Measurements from ENCODE around the gene SPAG9. TPM values are rescaled to one million over a fixed set of nuclear protein-coding genes. Genes with fewer than 3 reads are reported as not detected.

SPAG9 gene
- total RNA-seq, 1 experiment from 2014 or later: 77.6 TPM

DNA sequence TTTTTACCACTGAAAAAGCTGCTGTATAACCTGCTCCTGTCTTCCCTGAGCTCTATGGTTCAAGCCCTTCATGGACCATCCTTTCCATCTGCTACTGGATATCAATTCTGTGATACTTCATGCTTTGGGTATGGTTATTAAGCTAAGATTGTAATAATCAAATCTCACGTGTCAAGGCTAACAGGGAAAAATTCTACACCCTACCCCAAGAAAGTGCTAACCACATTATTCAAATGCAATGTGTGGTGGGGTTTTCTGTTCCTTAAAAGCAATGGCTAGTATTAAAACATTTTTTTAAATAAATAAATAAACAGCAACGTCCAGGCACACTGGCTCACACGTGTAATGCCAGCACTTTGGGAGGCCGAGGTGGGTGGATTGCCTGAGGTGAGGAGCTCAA lies 65.9 kb downstream of the SPAG9 start:
- CTCF ChIA-PET: interaction anchor here (1.3 kb wide), 1 partner anchor 14 kb away, joined by 3 read pairs; no protein-coding TSS in a partner anchor
- POLR2A ChIA-PET: no interaction called here
- Histone ChIP-seq H3K9me2 (ENCODE audit: insufficient read depth) (no peaks in the 10 kb centered on the region), H4K20me1 (ENCODE audit: insufficient read depth) (no peaks in the 10 kb centered on the region), H3K27me3 (ENCODE audit: insufficient read depth, low read length) (no peaks in the 10 kb centered on the region), H3K79me2 (ENCODE audit: insufficient read depth, low read length) (peaks cover 43% of the 10 kb centered on the region), H3K27ac (ENCODE audit: low read depth, low read length) (no peak overlapping the region), H3K4me2 (ENCODE audit: low read length) (no peak overlapping the region), H3K4me1 (ENCODE audit: control insufficient read depth in 1 of 2, insufficient read depth in 2 of 2, low read length in 2 of 2) (peaks cover 0 to 13% of the 10 kb centered on the region in 2 experiments; a peak in 2 of 4 replicates), H2AFZ (ENCODE audit: low read depth, low read length, poor library complexity, severe bottlenecking) (no peak overlapping the region), H3K9me3 (ENCODE audit: control insufficient read depth in 1 of 2, insufficient read depth in 1 of 2, low read depth in 1 of 2, low read length in 2 of 2) (no peaks in the 10 kb centered on the region), H3K9ac (ENCODE audit: low read length) (no peak overlapping the region), H3K4me3 (replicated peaks in 1 of 2; ENCODE audit: low read depth in 1 of 2, low read length in 2 of 2) (no peak overlapping the region), H3K36me3 (ENCODE audit: control insufficient read depth in 1 of 2, insufficient read depth in 2 of 2, low read length in 2 of 2) (no peaks in the 10 kb centered on the region)
- DNase-seq (ENCODE audit: low read depth, low spot score) (no peak), ATAC-seq (no peak)
- RAD21 ChIA-PET (ENCODE audit: low non-redundant PET in 1 of 2, low total read pairs in 2 of 2, uncharacterized antibody in 2 of 2, unreplicated experiment in 2 of 2): no interaction called here
- BruUV-seq (replicated peaks): no TSS peak
- TF ChIP-seq EZH2phosphoT487 (IDR thresholded peaks at IDR 0.05; ENCODE audit: borderline replicate concordance) (no peak), YY1 (IDR thresholded peaks at IDR 0.05; ENCODE audit: extremely low read depth, insufficient replicate concordance, low read depth, low read length) (no peak), ZNF274 (IDR thresholded peaks at IDR 0.05; ENCODE audit: low read depth, low read length) (no peak), CBX3 (IDR thresholded peaks at IDR 0.05; ENCODE audit: low read depth) (no peak), POLR2A (IDR thresholded peaks at IDR 0.05; ENCODE audit: borderline replicate concordance, extremely low read depth, insufficient read depth, insufficient read length) (no peak), TCF7L2 (IDR thresholded peaks at IDR 0.05; ENCODE audit: borderline replicate concordance, extremely low read depth, insufficient read depth, insufficient read length) (no peak), ZFX (IDR thresholded peaks at IDR 0.05) (no peak), SIN3A (IDR thresholded peaks at IDR 0.05; ENCODE audit: low read depth) (no peak)
- TF ChIP-seq, protein P1, sequence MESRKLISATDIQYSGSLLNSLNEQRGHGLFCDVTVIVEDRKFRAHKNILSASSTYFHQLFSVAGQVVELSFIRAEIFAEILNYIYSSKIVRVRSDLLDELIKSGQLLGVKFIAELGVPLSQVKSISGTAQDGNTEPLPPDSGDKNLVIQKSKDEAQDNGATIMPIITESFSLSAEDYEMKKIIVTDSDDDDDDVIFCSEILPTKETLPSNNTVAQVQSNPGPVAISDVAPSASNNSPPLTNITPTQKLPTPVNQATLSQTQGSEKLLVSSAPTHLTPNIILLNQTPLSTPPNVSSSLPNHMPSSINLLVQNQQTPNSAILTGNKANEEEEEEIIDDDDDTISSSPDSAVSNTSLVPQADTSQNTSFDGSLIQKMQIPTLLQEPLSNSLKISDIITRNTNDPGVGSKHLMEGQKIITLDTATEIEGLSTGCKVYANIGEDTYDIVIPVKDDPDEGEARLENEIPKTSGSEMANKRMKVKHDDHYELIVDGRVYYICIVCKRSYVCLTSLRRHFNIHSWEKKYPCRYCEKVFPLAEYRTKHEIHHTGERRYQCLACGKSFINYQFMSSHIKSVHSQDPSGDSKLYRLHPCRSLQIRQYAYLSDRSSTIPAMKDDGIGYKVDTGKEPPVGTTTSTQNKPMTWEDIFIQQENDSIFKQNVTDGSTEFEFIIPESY (IDR thresholded peaks at IDR 0.05; ENCODE audit: extremely low read depth, insufficient replicate concordance, low read length): no peak
- TF ChIP-seq, protein P2, sequence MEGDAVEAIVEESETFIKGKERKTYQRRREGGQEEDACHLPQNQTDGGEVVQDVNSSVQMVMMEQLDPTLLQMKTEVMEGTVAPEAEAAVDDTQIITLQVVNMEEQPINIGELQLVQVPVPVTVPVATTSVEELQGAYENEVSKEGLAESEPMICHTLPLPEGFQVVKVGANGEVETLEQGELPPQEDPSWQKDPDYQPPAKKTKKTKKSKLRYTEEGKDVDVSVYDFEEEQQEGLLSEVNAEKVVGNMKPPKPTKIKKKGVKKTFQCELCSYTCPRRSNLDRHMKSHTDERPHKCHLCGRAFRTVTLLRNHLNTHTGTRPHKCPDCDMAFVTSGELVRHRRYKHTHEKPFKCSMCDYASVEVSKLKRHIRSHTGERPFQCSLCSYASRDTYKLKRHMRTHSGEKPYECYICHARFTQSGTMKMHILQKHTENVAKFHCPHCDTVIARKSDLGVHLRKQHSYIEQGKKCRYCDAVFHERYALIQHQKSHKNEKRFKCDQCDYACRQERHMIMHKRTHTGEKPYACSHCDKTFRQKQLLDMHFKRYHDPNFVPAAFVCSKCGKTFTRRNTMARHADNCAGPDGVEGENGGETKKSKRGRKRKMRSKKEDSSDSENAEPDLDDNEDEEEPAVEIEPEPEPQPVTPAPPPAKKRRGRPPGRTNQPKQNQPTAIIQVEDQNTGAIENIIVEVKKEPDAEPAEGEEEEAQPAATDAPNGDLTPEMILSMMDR (IDR thresholded peaks at IDR 0.05 in 2 of 3, conservative IDR thresholded peaks at IDR 0.05 in 1 of 3; ENCODE audit: borderline replicate concordance in 1 of 3, insufficient read depth in 1 of 3, low read depth in 2 of 3, low read length in 2 of 3): no peak
- intact Hi-C loops (cut with micrococcal nuclease): loop anchor here (5.0 kb wide), 2 partner anchors 98 to 272 kb away; partner anchors contain the start of gene NME1
